HFF-Myc (cell line): Measurements from ENCODE around the gene QSER1.

Experiments used
- DNase-seq: peaks from one replicate; pipeline ENCODE4 v3.0.0-alpha.2; 2011; ENCODE audit warnings: low read depth; ENCODE audit errors: extremely low read depth
- H3K4me3 ChIP-seq: replicated peaks from 2 replicates; pipeline ENCODE4 v1.5.1; 2011; ENCODE audit warnings: low read depth, mild to moderate bottlenecking, control low read depth, low read length
- CTCF ChIP-seq: IDR thresholded peaks from 2 replicates; pipeline ENCODE4 v1.5.1; 2012; ENCODE audit warnings: mild to moderate bottlenecking, low read depth, low read length, control low read depth; ENCODE audit errors: missing control alignments

QSER1 gene

DNA sequence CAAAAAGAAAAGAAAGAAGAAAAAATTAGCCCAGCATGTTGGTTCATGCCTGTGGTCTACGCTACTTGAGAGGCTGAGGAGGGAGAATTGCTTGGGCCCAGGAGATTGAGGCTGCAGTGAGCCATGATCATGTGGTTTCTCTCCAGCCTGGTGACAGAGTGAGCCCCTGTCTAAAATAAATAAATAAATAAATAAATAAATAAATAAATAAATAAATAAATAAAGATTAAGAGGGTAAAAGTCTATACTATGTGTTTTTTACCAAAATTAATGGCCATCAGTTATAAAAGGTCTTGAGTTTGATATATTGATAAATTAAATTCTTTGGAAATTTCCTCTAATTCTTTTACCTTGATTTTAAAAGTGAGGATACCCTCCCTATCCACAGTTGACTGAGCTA is 97.9 kb downstream of the QSER1 start:
- no peak overlapping the region for H3K4me3 ChIP-seq
- no peak for TF ChIP-seq CTCF
- no peak for DNase-seq

- H3K4me3 ChIP-seq = no peak overlapping the region
- TF ChIP-seq CTCF = no peak
- no peak for DNase-seq
Observed at GRCh38 chr11:32991427-32991826, 98.8 kb downstream of the QSER1 start.

DNA sequence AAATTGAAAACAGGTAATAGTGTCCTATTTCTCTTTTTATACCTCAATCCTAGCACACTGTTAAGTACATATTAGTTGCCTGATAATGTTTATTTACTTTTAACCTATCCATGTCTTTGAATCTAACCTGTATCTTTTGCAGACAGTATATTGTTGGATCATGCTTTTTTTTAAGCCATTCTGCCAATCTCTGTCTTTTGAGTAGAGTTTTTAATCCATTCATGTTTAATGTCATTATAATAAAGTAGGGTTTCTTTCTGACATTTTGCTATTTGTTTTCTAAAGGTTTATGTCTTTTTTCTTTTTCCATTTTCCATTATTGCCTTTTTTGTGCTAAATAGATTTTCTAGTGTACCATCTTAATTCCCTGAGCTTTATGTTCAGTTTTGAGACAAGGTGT is 99.3 kb downstream of the QSER1 start:
- no peak overlapping the region for H3K4me3 ChIP-seq
- no peak for DNase-seq
- TF ChIP-seq CTCF = no peak

- DNase-seq = peak; percentile 45
- no peak overlapping the region for H3K4me3 ChIP-seq
- TF ChIP-seq CTCF = no peak
Observed at GRCh38 chr11:33000181-33000580, 107.6 kb downstream of the QSER1 start.

DNA sequence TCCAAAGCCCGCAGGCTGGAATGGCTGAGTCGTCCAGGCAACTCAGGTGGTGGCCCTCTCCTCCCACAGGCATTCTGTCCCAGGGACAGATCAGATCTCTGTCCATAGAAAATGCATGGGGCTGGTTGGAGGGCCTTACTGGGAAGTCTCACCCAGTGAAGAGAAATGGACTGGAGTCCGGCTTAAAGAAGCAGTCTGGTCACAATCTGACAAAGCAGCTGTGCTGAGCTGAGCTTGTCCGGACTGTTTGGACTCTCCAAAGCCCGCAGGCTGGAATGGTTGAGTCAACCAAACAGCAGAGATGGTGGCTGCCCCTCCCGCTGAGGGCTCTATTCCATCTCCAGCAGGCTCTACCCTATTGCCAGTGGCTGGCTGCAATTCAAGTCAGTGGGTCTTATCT is 108.7 kb downstream of the QSER1 start:
- no peak for TF ChIP-seq CTCF

DNA sequence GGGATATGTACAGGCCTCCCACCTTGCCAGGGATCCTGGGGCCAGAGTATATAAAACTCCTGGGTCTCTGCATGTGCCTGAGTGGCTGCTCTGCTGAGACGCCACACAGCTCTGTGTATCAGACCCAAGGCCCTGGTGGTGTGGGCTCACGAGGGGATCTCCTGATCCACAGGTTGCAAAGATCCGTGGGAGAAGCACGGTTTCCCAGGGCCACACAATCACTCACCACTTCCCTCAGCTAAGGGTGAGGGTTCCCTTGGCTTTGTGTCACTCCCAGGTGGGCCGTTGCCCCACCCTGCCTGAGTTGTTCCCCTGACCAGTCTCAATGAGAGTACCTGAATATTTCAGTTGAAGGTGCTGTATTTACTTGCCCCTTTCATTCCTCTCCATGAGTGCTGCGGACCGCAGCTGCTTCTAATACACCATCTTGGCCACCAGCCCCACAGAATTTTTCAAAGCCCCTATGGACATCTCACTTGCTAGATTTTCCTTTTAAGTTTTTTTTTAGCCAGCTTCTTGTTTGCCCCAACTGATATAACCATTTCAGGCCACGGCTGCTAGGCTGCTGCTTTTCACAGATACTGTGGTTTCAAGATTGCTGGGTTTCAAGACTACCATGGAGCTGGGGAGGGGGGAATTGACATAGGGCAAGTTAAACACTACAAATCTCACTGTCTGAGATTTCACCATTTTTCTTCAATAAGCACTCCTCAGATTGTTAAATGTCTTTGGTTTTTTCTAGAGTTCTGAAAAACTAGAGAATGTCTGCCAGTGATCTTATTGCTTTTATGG is 109.3 kb downstream of the QSER1 start:
- no peak for TF ChIP-seq CTCF
- H3K4me3 ChIP-seq = no peak overlapping the region
- no peak for DNase-seq

More for the DNA sequence above, 108.7 kb downstream of the QSER1 start:
- no peak for DNase-seq
- H3K4me3 ChIP-seq = no peak overlapping the region

DNA sequence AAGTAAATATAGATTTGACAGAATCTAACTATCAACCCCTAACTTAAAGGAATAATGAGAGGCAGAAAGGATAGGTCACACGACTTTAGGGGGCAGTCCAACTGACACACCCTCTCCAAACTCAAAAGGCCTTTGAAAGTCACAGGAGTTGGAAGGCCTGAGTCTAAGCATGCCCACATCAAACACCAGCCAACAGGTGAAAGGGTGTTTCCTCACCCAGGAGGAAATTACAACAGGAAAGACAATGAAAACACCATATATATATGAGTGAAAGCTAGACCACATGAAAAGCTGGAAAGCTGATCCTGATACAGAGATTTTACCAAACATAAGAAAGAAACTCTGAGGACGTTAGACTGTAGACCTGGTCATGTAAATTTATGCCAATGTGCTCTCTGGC is 112.6 kb downstream of the QSER1 start:
- DNase-seq = no peak
- no peak overlapping the region for H3K4me3 ChIP-seq
- no peak for TF ChIP-seq CTCF
